GM19328 (cell line): ENCODE measurements around the gene BCL2.
A peak's percentile ranks its signal among the peaks of the same experiment; 100 is the strongest.

Experiments
- ATAC-seq: cut with Tn5 transposase; IDR thresholded peaks from one replicate; pipeline ENCODE4 v1.9.1; 2021; ENCODE audit warnings: mild to moderate bottlenecking, moderate library complexity; ENCODE audit not compliant: unreplicated experiment

Gene BCL2

GRCh38 chr18:63329431-63330145 lies 10.0 kb upstream of the BCL2 start:
- ATAC-seq = no peak

- ATAC-seq = no peak
Observed at GRCh38 chr18:63326011-63326410, 6.4 kb upstream of the BCL2 start.

- no peak for ATAC-seq
Observed at GRCh38 chr18:63325086-63325686, 5.6 kb upstream of the BCL2 start.

- no peak for ATAC-seq
Observed at GRCh38 chr18:63322908-63323634, 3.5 kb upstream of the BCL2 start.

DNA sequence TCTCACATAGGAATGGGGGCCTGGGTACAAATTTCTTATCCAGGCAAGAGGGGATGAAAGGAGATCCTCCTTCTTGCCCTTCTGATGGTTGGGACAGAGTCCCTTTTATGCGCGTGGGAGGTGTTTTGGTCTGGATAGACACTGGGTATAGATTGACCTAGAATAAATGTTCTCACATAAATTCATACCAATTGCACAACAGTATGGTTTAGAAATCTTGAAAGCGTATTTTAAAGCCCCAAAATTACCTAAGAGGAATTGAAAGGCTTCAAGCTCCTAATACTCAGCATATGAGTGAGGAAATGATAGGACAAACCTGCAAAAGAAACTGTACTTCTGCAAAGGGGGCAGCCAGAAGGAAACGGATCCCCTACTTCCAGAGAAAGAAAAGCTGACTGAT lies 2.6 kb upstream of the BCL2 start:
- no peak for ATAC-seq

GRCh38 chr18:63321291-63321690 lies 1.7 kb upstream of the BCL2 start:
- ATAC-seq = no peak

DNA sequence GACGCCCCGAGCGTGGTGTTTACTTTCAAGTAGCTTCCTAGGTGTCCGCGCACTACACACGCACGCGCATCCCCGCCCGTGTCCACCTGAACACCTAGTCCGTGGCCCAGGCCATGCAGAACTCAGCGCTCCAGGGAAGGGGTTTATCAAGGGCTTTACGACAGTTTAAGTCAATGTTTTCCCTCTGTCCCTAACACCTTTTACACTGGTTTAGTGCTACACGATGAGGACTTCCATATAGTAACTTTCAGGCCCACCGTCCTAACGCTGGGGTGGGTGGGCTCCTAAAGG lies 1.4 kb upstream of the BCL2 start:
- no peak for ATAC-seq

DNA sequence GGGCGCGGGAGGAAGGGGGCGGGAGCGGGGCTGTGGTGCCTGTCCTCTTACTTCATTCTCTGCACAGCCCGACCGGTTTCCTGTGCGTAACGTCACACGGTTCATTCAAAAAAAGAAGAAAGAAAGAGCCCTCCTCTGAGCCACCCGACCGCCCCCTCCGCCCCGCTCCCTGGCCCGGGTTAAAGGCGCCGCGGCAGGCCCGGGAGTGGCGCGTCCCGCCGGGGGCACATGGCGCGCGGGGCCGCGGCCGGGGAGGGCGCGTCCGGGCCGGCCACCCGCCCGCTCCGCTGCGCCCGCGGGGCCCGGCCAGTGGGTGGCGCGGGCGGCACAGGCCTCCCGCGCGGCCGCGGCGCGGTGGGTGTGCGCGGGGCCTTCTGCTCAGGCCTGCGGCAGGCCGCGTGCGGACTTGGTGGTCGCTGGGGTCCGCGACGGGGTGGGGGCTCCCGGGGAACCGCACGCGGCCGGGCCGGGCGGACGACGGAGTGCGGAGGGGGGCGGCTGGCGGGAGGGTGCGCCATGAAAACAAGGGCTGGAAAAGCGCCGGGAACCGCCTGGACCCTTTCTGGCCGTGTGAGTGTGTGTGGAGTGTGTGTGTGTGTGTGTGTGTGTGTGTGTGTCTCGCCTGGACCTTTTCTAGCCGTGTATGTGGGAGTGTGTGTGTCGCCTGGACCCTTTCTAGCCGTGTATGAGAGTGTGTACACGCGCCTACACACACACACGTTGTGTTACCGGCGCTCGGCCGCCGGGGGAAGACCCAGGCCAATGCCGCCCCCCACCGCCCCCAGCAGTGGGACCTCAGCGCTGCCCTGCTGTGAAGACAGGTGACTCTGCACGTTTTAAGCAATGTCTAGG lies 780 bp upstream of the BCL2 start:
- peak; percentile 60 for ATAC-seq

DNA sequence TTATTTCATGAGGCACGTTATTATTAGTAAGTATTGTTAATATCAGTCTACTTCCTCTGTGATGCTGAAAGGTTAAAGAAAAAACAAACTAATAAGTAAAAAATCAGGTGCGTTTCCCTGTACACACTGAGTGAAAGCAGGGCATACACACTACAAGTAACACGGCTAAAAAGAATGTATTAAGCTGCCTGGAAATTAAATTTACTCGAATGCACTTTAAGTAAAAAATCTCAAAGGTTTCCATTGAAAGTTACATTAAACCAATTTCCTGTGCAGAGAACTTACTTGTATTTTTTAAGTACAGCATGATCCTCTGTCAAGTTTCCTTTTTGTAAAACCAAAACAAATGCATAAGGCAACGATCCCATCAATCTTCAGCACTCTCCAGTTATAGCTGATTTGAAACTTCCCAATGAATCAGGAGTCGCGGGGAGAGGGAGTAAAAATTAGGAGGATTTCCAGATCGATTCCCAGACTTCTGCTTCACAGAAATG lies 633 bp downstream of the BCL2 start:
- no peak for ATAC-seq

- ATAC-seq = peak; percentile 40
Observed at GRCh38 chr18:63317982-63318888, 1.3 kb downstream of the BCL2 start.

DNA sequence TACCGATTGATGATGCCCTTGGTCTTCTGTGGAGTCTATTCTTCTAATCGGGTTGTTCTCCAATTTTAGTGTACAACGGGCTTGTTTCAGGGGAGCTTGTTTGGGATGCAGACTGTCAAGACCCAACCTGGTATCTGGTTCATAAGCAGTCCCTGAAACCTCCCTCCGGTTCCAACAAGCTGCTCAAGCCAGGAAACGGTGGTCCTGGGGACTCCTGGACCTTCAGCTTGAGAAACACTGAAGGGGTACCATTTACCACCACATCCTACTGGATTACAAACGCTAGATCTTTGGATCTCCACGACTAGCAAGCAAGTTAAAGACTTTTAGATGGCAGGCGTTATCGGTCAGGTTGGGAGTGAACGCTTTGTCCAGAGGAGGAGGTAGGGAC lies 2.0 kb downstream of the BCL2 start:
- no peak for ATAC-seq

- no peak for ATAC-seq
Observed at GRCh38 chr18:63316612-63317555, 2.7 kb downstream of the BCL2 start.

- ATAC-seq = no peak
Observed at GRCh38 chr18:63315876-63316275, 3.7 kb downstream of the BCL2 start.

DNA sequence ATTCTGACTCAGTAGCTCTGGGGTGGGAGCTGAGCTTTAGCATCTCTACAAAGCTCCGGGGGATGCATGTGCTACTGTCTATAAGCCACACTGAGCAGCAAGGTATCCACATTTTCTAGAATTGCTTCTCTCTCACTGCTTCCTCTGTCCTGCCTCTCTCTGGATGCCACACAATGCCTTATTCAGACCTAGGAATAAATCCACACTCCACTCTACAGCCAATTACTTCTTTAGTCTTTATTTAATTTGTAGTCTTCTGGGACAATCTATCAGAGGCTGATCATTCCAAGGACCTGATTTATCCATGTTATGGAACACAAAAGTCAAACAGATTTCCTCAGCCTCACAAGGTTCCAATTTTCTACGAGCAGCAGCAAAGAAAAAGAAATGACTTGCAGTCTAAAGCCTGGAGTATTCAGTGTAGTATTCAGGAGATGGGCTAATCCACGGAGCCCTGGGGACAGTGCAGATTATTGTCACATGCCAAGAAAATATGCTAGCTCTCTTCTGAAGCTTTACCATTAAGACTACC lies 4.4 kb downstream of the BCL2 start:
- no peak for ATAC-seq

GRCh38 chr18:63314062-63314790 lies 5.3 kb downstream of the BCL2 start:
- ATAC-seq = no peak

GRCh38 chr18:63313396-63313917 lies 6.1 kb downstream of the BCL2 start:
- ATAC-seq = no peak

- ATAC-seq = no peak
Observed at GRCh38 chr18:63312737-63313395, 6.7 kb downstream of the BCL2 start.
